DMS53 treated with DMSO at 0.1 percent for 48 hours (cell line): ENCODE results near the gene ZNF682.
"Not testable (repeated sequence)": the region's sequence is repeated elsewhere in the genome, so short reads cannot be mapped to it uniquely, and the experiment has no call there.

Experiments used
- DNase-seq: peaks from one replicate; lab custom pipeline; 2025; ENCODE audit not compliant: unreplicated experiment; lab: John Stamatoyannopoulos, UW

The ZNF682 gene

GRCh38 chr19:20039203-20039723 is at the start of gene ZNF682:
Gene ZNF682 (minus strand): TSS chr19:20039505. CDS start chr19:20039345, 160 bp downstream.
- DNase-seq = peak; percentile 83

- DNase-seq = not testable (repeated sequence)
These were observed 43.6 kb upstream of the ZNF682 start for GRCh38 chr19:20082876-20083275.

GRCh38 chr19:20082232-20082833 is 43.0 kb upstream of the ZNF682 start:
- DNase-seq = not testable (repeated sequence)

- DNase-seq = no peak
These were observed 41.4 kb upstream of the ZNF682 start for GRCh38 chr19:20080656-20081055.

GRCh38 chr19:20079476-20079875 is 40.2 kb upstream of the ZNF682 start:
- no peak for DNase-seq

GRCh38 chr19:20078581-20079031 is 39.3 kb upstream of the ZNF682 start:
- no peak for DNase-seq

GRCh38 chr19:20077791-20078463 is 38.6 kb upstream of the ZNF682 start, which contains the start of gene ZNF90:
Gene ZNF90 (plus strand): TSS chr19:20078000. CDS start chr19:20078133, 133 bp downstream.
- DNase-seq = peak; percentile 89

GRCh38 chr19:20072936-20073335 is 33.6 kb upstream of the ZNF682 start:
- no peak for DNase-seq

GRCh38 chr19:20070691-20071090 is 31.4 kb upstream of the ZNF682 start:
- no peak for DNase-seq

GRCh38 chr19:20068559-20068958 is 29.3 kb upstream of the ZNF682 start:
- DNase-seq = not testable (repeated sequence)

- no peak for DNase-seq
These were observed 28.6 kb upstream of the ZNF682 start for GRCh38 chr19:20067943-20068342.

GRCh38 chr19:20066861-20067260 is 27.6 kb upstream of the ZNF682 start:
- no peak for DNase-seq

- no peak for DNase-seq
These were observed 21.0 kb upstream of the ZNF682 start for GRCh38 chr19:20060282-20060681.

- peak; percentile 45 for DNase-seq
These were observed 19.4 kb upstream of the ZNF682 start for GRCh38 chr19:20058738-20059137.

GRCh38 chr19:20051841-20052768 is 12.8 kb upstream of the ZNF682 start:
- DNase-seq = peak; percentile 92

- DNase-seq = not testable (repeated sequence)
These were observed 6.4 kb upstream of the ZNF682 start for GRCh38 chr19:20045742-20046141.

- no peak for DNase-seq
These were observed 5.4 kb upstream of the ZNF682 start for GRCh38 chr19:20044663-20045062.

- no peak for DNase-seq
These were observed 725 bp downstream of the ZNF682 start for GRCh38 chr19:20038358-20039202.

GRCh38 chr19:20035935-20036334 is 3.4 kb downstream of the ZNF682 start:
- no peak for DNase-seq

- DNase-seq = no peak
These were observed 10.7 kb downstream of the ZNF682 start for GRCh38 chr19:20028611-20029010.
